ENCODE measurements around the gene TSSK2. TPM values are rescaled to one million over a fixed set of nuclear protein-coding genes. Genes with fewer than 3 reads are reported as not detected.

TSSK2 gene
- total RNA-seq, 2 experiments from 2014 or later, result not detected

Other genes starting within 250 kb of the TSSK2 start
- 1 to 10 TPM in 1 of 2 experiments, under 1 TPM in 1; 0.96 to 1.1 TPM for gene DGCR6, start 225.0 kb upstream of the TSSK2 start, total RNA-seq
- gene PRODH, start 195.0 kb upstream of the TSSK2 start, total RNA-seq, result 1 to 10 TPM in 1 of 2 experiments, not detected in 1; 1.0 TPM
- gene DGCR2, start 8.9 kb upstream of the TSSK2 start, total RNA-seq, result 10 to 100 TPM; 27.8 TPM
- 10 to 100 TPM; 19.8 to 21.4 TPM for gene ESS2, start 13.3 kb downstream of the TSSK2 start, total RNA-seq
- not detected for gene GSC2, start 19.0 kb downstream of the TSSK2 start, total RNA-seq
- gene SLC25A1, start 47.4 kb downstream of the TSSK2 start, total RNA-seq, result 10 to 100 TPM; 60.6 to 68.1 TPM
- gene CLTCL1, start 160.4 kb downstream of the TSSK2 start, total RNA-seq, result 1 to 10 TPM in 1 of 2 experiments, under 1 TPM in 1; 0.68 to 1.2 TPM